ENCODE measurements around the gene C1QTNF12.

Gene C1QTNF12

GRCh38 chr1:1281533-1282321 is 35.2 kb upstream of the C1QTNF12 start:
- no peak for DNase-seq

GRCh38 chr1:1280782-1281481 is 34.4 kb upstream of the C1QTNF12 start:
- no peak for DNase-seq

- DNase-seq, result no peak
Measured at GRCh38 chr1:1279028-1279427, 32.5 kb upstream of the C1QTNF12 start.

DNA sequence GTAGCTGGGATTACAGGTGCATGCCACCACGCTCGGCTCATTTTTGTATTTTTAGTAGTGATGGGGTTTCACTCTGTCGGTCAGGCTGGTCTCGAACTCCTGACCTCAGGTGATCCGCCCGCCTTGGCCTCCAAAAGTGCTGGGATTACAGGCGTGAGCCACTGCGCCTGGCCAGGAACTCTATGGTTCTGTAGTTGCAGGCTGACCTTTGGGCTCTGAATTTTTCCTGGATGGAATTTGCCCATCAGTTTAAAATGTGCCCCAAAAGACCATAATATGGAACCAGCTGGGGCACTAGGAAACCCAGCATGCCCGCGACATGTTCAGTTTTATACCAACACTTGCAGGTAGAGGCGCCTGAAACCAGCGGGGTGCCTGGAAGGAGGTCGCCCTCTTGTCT is 32.1 kb upstream of the C1QTNF12 start:
- DNase-seq, result no peak

DNA sequence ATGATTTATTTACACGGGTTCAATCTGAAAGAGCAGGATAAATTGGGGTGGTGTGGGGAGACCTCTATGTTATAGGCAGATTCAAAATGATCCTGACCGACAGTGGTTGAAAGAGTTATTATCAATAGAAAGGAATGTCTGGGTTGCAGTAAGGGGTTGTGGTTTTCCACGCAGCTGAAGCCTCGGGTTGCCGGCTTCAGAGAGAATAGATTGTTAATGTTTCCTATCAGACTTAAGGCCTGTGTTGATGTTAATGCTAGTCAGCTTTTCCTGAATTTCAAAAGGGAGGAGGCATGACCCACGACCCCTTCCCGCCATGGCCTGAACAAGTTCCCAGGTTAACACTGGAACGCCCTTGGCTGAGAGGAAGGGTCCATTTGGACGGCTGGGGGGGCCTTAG is 29.3 kb upstream of the C1QTNF12 start:
- DNase-seq, result no peak

DNA sequence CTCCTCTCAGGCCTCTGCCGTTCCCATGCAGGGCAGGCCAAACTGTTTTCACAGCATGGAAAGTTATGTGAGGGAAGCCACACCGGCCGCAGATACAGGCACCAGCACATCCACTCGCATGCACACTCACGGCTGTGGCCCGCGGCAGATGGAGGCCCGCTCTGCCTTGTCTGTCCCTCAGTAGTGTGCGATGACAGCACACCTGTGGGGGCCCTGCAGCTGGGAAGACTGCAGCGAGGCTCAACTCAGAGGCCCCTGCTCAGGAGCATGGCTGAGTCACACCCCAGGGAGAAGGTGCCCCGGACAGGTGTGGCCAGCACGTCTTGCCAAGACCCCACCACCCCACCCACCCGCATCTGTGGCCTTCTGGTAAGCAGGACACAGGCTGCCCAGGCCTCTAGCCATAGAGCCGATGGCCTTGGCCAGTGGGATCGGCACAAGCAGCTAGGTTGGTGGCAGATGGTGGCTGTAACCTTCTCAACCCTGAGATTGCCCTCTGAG is 28.5 kb upstream of the C1QTNF12 start:
- DNase-seq, result no peak

DNA sequence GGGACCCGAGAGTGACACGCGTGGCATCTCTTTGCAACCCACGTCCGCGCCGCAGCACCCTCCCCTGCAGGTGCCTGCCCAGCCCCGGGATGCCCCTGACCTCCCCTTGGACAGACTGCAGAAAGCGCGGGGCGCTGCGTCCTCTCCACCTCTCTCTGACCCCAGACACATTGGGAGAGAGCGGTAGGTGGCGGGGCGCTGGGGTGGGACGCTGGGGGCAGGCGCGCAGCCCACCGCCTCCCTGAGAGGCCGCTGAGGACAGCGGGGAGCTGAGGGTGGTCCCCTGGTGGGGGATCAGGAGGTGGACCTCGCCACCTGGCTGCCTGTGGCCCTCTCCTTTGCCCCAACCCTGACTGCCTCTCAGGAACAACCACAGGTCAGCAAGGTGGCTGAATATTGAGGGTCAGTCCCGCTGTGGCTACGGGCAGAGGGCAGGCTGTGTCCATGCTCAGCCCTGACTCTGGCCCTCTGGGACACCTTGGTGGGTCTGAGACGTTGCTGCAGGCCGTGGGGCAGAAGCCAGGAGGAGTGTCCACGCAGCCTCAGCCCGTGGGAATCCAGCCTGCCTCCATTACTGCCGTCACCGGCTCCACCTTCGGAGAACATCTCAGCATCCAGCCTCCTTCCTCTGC is 27.9 kb upstream of the C1QTNF12 start:
- no peak for DNase-seq

DNA sequence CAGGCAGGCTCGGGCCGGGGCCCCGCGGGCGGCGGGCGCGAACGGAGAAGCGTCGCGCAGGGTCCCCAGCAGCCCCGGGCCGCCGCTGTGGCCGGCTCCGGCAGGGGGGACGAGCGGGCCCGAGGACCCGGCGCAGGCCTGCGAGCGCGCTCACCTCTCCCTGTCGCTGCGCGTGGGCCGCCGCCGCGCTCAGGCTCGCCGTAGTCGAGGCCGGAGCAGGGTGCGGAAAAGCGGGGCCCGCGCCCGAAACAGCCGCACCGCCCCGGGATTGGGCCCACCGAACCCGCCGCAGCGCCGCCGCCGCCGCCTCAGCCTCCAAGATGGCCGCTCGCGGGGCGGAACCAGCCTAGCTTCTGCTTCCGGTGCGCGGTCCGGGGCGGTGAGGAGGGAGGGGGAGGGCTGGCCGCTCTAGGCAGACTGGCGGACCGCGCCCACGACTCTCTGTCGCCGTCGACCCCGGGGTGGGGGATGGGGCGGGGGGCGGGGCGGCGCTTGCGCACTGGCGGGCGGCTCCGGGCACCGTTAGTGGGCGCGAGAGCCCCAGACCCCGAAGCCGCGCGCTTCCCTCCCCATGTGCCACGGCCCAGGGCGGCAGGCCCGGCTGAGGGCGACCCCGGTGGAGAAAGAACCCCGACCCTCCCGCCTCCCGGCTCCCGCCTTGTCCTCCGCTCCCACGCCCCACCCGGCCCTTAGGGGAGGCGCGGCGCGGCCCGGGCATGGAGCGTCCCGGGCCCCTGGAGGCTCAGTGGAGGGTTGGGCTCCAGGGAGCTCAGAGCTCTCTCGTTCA is 27.2 kb upstream of the C1QTNF12 start, which contains the start of gene UBE2J2:
Gene UBE2J2 (minus strand): TSS at position 343 of the 787 bp plus-strand sequence. CDS start 5,862 bp downstream, outside the sequence.
- peak; percentile 95 for DNase-seq

- peak; percentile 47 for DNase-seq
Measured at GRCh38 chr1:1273209-1273511, 26.6 kb upstream of the C1QTNF12 start.

DNA sequence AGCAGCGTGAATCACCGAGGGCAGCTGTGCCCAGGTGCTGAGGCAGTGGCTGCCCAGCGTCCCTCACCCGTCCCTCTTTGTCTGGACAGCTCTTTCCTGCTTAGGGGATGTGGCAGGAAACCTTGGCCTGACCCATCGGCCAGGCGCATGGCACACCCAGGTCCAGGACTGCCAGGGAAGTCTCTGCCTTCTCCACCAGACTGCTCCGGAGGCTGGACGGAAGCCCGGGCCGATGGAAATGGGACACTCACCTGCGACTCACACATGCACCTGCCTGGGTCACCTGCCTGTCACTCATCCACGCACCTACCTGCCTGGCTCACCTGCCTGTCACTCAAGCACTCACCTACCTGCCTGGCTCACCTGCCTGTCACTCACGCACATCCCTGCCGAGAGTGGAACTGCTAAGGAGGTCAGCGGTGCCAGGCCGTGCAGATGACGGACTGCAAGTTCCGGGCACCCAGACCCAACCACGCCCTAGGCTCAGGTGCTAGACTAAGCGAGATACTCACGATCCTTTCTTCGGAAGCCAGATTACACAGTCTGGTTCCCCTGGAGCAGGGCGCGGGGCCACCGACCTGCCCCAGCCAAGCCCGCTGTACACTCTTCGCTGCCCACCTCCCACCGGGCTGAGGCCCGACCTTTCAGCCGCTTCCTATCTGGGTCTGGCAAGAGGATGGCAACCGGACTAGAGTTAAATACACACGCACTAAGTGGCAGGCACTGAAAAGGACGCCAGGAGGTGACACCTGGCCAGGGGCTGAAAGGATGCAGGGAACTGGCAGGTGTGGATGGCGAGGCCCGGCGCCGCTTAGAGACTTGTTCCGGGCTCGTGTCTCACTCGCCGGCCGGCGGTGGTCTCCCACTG is 26.1 kb upstream of the C1QTNF12 start:
- no peak for DNase-seq

DNA sequence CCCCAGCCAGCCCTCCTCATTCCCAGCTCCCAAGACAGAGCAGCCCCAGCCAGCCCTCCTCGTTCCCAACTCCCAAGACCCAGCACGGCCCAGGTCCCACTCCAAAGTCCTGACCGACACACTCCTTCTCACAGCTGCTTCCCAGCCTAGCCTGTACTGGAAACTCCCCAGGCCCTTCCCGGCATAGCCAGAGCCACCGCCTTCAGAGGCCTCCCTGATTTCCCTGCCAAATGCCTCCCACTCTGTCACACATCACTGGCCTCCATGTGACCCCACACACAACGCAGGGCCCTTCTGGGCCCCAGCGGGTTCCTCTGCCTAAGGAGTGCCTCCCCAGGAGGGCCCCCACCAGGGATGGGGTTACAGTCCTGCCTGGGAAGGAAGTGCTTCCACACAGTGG is 24.3 kb upstream of the C1QTNF12 start:
- DNase-seq, result no peak

- DNase-seq, result no peak
Measured at GRCh38 chr1:1268284-1268682, 21.8 kb upstream of the C1QTNF12 start.

- no peak for DNase-seq
Measured at GRCh38 chr1:1267488-1268283, 21.2 kb upstream of the C1QTNF12 start.

DNA sequence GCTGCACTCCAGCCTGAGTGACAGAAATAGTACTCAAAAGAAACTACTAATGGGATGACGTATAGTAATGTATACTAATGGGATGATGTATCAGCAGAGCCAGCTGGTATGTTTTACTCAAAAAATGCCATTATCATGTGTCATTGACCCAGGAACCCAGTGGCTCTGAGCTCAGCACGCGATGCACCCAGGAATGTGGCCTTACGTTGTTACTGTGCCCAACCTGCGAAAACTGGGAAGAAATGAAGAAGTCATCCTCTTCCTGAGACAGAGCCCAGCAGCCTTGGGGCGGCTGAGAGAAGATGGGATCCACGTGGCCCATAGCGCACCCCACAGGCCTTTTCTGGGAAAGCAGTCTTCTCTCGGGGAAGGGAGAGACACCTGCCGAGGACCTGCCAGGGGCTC is 18.3 kb upstream of the C1QTNF12 start:
- DNase-seq, result peak; percentile 11

GRCh38 chr1:1264026-1264425 is 17.5 kb upstream of the C1QTNF12 start:
- DNase-seq, result no peak

DNA sequence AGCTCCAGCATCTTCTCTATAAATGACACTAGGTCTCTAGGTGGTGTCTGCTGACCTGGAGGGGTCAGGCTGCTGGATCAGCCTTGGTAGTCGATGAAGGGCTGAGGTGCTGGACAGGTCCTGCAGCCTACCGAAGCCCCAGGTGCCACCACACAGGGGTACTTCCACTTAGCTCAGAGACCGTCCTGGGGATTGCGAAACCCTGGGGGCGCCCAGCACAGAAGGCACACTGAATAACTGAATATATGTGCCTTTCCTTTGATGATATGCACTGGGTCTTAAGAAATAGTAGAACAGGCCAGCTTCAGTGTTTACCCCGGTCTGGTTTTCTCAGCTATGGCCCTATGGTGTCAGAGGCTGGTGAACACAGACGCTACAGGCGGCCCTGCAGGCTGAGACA is 16.2 kb upstream of the C1QTNF12 start:
- no peak for DNase-seq

- no peak for DNase-seq
Measured at GRCh38 chr1:1262071-1262470, 15.5 kb upstream of the C1QTNF12 start.

DNA sequence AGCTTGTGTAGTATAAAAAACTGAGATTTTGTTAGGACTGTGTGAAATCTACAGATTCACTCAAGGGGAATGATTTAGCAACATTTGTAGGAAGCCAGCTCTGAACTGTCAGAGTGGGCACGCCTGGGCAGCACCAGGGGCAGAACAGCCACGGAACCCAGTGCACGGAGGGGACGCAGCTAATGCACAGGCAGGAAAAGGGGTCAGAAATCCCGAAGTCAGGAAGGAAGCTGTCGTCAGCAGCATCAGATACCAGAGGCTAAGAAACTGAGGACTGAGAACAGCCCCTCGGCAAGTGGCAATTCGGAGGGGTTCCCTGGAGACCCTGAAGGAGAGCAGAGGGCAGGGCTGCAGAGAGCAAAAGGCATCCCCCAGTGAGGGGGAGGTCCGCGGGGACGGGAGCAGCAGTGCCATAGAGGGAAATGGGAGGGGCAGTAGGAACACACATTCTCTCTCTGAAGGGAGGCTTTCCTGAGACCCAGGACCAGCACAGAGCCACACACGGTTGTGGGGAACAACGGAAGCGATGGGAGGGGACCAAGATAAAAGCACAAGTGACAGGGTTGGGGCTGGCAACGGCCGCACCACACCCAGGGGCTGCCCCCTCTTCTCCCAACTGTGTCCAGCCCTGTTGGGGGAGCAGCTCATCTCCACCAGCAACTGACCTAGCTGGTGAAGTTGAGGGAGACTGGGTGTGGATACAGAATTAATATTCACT is 14.5 kb upstream of the C1QTNF12 start:
- DNase-seq, result no peak

DNA sequence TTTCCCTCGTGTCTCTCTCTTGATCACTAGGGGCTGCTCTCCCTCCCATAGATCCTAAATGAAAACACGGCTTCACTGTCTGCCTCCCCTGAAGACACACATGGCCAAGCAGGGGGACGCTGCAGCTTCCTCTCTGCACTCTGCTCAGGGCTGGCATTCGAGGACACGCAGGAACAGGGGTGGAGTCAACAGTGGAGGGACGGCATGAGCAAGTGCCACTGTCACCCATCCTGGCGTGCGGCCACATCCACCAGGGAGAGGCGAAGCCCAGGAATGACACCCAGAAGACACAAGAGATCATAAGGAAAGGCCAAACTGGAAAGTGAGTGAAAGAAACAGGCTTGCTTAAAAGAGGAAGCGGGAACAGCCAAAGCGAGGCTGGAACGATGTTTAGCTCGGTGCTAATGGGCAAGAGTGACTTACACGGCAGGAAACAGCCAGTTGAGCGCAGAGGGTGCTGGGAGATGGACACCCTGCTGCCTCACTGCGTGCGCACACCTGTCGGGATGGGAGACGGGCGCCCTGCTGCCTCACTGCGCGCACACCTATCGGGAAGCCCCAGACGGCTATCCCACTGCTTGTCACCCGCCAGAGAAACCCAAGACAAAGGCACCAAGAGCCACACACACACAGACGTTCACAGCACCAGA is 13.6 kb upstream of the C1QTNF12 start:
- DNase-seq, result no peak

DNA sequence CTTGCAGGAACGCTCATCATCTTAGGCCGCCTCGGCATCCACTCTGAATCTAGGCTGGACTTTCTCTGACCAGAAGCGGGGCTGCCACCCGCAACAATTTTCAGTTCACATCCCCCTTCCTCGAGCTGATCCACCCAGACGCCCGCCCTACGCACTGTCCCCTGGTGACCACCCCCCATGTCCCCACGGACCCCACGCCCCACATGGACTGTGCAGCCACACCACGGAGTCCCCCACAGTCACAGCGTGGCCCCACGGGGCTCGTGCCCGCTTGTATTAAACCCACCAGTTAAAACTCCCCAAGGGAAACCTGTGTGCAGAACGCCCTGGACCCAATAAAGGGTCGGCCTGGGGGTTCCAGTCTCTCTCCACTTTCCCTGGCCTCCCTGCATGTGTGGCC is 13.0 kb upstream of the C1QTNF12 start:
- DNase-seq, result no peak
